Neural progenitor cell (in vitro differentiated cells): ENCODE measurements around the gene SLC19A1. TPM values are rescaled to one million over a fixed set of nuclear protein-coding genes. Genes with fewer than 3 reads are reported as not detected.

Experiments used
- DNase-seq: peaks from one replicate; pipeline ENCODE4 v3.0.0-alpha.2; 2016; ENCODE audit warnings: low spot score
- H2AFZ ChIP-seq: fragments of 200-600 bp; sonication (generic); replicated peaks from 2 replicates; pipeline ENCODE4 v1.6.1; 2016; ENCODE audit warnings: antibody characterized with exemption
- H3F3A ChIP-seq: fragments of 200-600 bp; sonication (generic); 2 replicates; pipeline ENCODE4 v1.6.1; 2016; ENCODE audit warnings: antibody characterized with exemption, low read depth
- H3K27ac ChIP-seq: fragments of 200-600 bp; sonication (generic); 2 replicates; pipeline ENCODE4 v1.5.1; 2016; ENCODE audit warnings: mild to moderate bottlenecking
- H3K27me3 ChIP-seq: fragments of 200-600 bp; sonication (generic); 2 replicates; pipeline ENCODE4 v1.6.1; 2016; ENCODE audit warnings: mild to moderate bottlenecking, moderate library complexity
- H3K36me3 ChIP-seq: fragments of 200-600 bp; sonication (generic); 2 replicates; pipeline ENCODE4 v1.5.1; 2016
- H3K4me1 ChIP-seq: fragments of 200-600 bp; sonication (generic); 2 replicates; pipeline ENCODE4 v1.6.1; 2016; ENCODE audit warnings: mixed run types
- H3K4me2 ChIP-seq: fragments of 200-600 bp; sonication (generic); 2 replicates; pipeline ENCODE4 v1.6.1; 2016
- H3K4me3 ChIP-seq: fragments of 200-600 bp; sonication (generic); 2 replicates; pipeline ENCODE4 v1.5.1; 2016
- H3K79me2 ChIP-seq: fragments of 200-600 bp; sonication (generic); 2 replicates; pipeline ENCODE4 v1.6.1; 2016; ENCODE audit warnings: low read depth
- H3K9ac ChIP-seq: fragments of 200-600 bp; sonication (generic); 2 replicates; pipeline ENCODE4 v1.6.1; 2016
- H3K9me3 ChIP-seq: fragments of 200-600 bp; sonication (generic); 2 replicates; pipeline ENCODE4 v1.5.1; 2016; ENCODE audit warnings: low read depth
- H4K20me1 ChIP-seq: fragments of 200-600 bp; sonication (generic); 2 replicates; pipeline ENCODE4 v1.6.1; 2016; ENCODE audit warnings: low read depth
- H3K27ac Mint-ChIP-seq: 3 replicates; pipeline ENCODE4 v1.8.0; 2021; ENCODE audit warnings: mixed read lengths
- H3K27me3 Mint-ChIP-seq: 2 replicates; pipeline ENCODE4 v1.8.0; 2022; ENCODE audit warnings: low read depth, mild to moderate bottlenecking, inconsistent platforms, moderate library complexity, mixed read lengths; ENCODE audit not compliant: insufficient read depth
- H3K36me3 Mint-ChIP-seq: 3 replicates; pipeline ENCODE4 v1.8.0; 2021; ENCODE audit warnings: mixed read lengths
- H3K4me1 Mint-ChIP-seq: 3 replicates; pipeline ENCODE4 v1.8.0; 2021; ENCODE audit warnings: mixed read lengths
- H3K4me3 Mint-ChIP-seq: 3 replicates; pipeline ENCODE4 v1.8.0; 2021; ENCODE audit warnings: mild to moderate bottlenecking, moderate library complexity, mixed read lengths
- H3K9me3 Mint-ChIP-seq: 3 replicates; pipeline ENCODE4 v1.8.0; 2020; ENCODE audit warnings: mixed read lengths
- EZH2 ChIP-seq: fragments of 200-600 bp; sonication (generic); IDR thresholded peaks from 2 replicates; pipeline ENCODE4 v1.6.1; 2017; ENCODE audit warnings: antibody characterized with exemption, mild to moderate bottlenecking, moderate library complexity
- EZH2phosphoT487 ChIP-seq: fragments of 200-600 bp; sonication (generic); IDR thresholded peaks from 2 replicates; pipeline ENCODE4 v1.6.1; 2017; ENCODE audit warnings: antibody characterized with exemption
- total RNA-seq: library from RNA; depleted of rRNA; stranded (reverse); fragments of >200 nt; gene quantifications from 2 replicates; pipeline ENCODE4 v1.2.3, GENCODE V29; 2015; ENCODE audit warnings: low replicate concordance
- TF ChIP-seq, protein P1 (sequence below): fragments of 200-600 bp; sonication (generic); IDR thresholded peaks from 2 replicates; pipeline ENCODE4 v1.5.1; 2017; ENCODE audit warnings: antibody characterized with exemption, mild to moderate bottlenecking

Gene SLC19A1
- total RNA-seq, 1 donor from 2014 or later, result 7.7 TPM

GRCh38 chr21:45459171-45460010, 82.8 kb downstream of the SLC19A1 start:
- H3K9me3 ChIP-seq, result peaks cover 8% of the 10 kb centered on the region
- Mint-ChIP-seq H3K9me3 (peaks cover 19% of the 10 kb centered on the region), H3K27me3 (peaks cover 2% of the 10 kb centered on the region), H3K4me3 (no peak overlapping the region), H3K4me1 (no peaks in the 10 kb centered on the region), H3K27ac (no peak overlapping the region), H3K36me3 (peaks cover 21% of the 10 kb centered on the region)
- no peaks in the 10 kb centered on the region for H3F3A ChIP-seq
- no peak overlapping the region for H3K4me3 ChIP-seq
- H3K79me2 ChIP-seq, result peaks cover 41% of the 10 kb centered on the region
- H3K27ac ChIP-seq, result no peak overlapping the region
- no peak overlapping the region for H3K9ac ChIP-seq
- no peak for DNase-seq
- peaks cover 43% of the 10 kb centered on the region for H4K20me1 ChIP-seq
- TF ChIP-seq EZH2phosphoT487 (no peak), EZH2 (no peak)
- TF ChIP-seq, protein P1, sequence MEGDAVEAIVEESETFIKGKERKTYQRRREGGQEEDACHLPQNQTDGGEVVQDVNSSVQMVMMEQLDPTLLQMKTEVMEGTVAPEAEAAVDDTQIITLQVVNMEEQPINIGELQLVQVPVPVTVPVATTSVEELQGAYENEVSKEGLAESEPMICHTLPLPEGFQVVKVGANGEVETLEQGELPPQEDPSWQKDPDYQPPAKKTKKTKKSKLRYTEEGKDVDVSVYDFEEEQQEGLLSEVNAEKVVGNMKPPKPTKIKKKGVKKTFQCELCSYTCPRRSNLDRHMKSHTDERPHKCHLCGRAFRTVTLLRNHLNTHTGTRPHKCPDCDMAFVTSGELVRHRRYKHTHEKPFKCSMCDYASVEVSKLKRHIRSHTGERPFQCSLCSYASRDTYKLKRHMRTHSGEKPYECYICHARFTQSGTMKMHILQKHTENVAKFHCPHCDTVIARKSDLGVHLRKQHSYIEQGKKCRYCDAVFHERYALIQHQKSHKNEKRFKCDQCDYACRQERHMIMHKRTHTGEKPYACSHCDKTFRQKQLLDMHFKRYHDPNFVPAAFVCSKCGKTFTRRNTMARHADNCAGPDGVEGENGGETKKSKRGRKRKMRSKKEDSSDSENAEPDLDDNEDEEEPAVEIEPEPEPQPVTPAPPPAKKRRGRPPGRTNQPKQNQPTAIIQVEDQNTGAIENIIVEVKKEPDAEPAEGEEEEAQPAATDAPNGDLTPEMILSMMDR, result no peak
- no peaks in the 10 kb centered on the region for H3K27me3 ChIP-seq
- no peaks in the 10 kb centered on the region for H3K4me1 ChIP-seq
- no peak overlapping the region for H3K4me2 ChIP-seq
- no peak overlapping the region for H2AFZ ChIP-seq
- peaks cover 8% of the 10 kb centered on the region for H3K36me3 ChIP-seq

GRCh38 chr21:45458281-45459170, 83.7 kb downstream of the SLC19A1 start:
- TF ChIP-seq EZH2 (no peak), EZH2phosphoT487 (no peak)
- TF ChIP-seq, protein P1, result no peak
- Mint-ChIP-seq H3K4me1 (no peaks in the 10 kb centered on the region), H3K36me3 (peaks cover 21% of the 10 kb centered on the region), H3K4me3 (no peak overlapping the region), H3K27me3 (peaks cover 2% of the 10 kb centered on the region), H3K27ac (no peak overlapping the region), H3K9me3 (peaks cover 19% of the 10 kb centered on the region)
- H3K27ac ChIP-seq, result no peak overlapping the region
- H2AFZ ChIP-seq, result no peak overlapping the region
- H3K4me1 ChIP-seq, result no peaks in the 10 kb centered on the region
- H3K79me2 ChIP-seq, result peaks cover 42% of the 10 kb centered on the region
- H3K4me2 ChIP-seq, result no peak overlapping the region
- H4K20me1 ChIP-seq, result peaks cover 48% of the 10 kb centered on the region
- peaks cover 8% of the 10 kb centered on the region for H3K9me3 ChIP-seq
- H3K9ac ChIP-seq, result no peak overlapping the region
- peaks cover 8% of the 10 kb centered on the region for H3K36me3 ChIP-seq
- DNase-seq, result no peak
- no peak overlapping the region for H3K4me3 ChIP-seq
- no peaks in the 10 kb centered on the region for H3K27me3 ChIP-seq
- no peaks in the 10 kb centered on the region for H3F3A ChIP-seq

- Histone ChIP-seq H3K27me3 (no peaks in the 10 kb centered on the region), H3K79me2 (peaks cover 47% of the 10 kb centered on the region), H3F3A (peaks cover 5% of the 10 kb centered on the region), H3K4me2 (no peak overlapping the region), H2AFZ (no peak overlapping the region), H4K20me1 (peaks cover 52% of the 10 kb centered on the region), H3K9ac (no peak overlapping the region), H3K36me3 (peaks cover 8% of the 10 kb centered on the region), H3K4me1 (no peaks in the 10 kb centered on the region), H3K4me3 (no peak overlapping the region), H3K27ac (no peak overlapping the region), H3K9me3 (peaks cover 8% of the 10 kb centered on the region)
- no peak overlapping the region for H3K4me3 Mint-ChIP-seq
- peaks cover 6% of the 10 kb centered on the region for H3K4me1 Mint-ChIP-seq
- H3K9me3 Mint-ChIP-seq, result peaks cover 19% of the 10 kb centered on the region
- TF ChIP-seq EZH2 (no peak), EZH2phosphoT487 (no peak)
- TF ChIP-seq, protein P1, result no peak
- DNase-seq, result no peak
- H3K27me3 Mint-ChIP-seq, result peaks cover 6% of the 10 kb centered on the region
- no peak overlapping the region for H3K27ac Mint-ChIP-seq
- peaks cover 20% of the 10 kb centered on the region for H3K36me3 Mint-ChIP-seq
Measured at GRCh38 chr21:45457832-45458172, 84.4 kb downstream of the SLC19A1 start.
